22Rv1 (cell line): ENCODE results near the gene TICAM2.
"Not testable (repeated sequence)": the region's sequence is repeated elsewhere in the genome, so short reads cannot be mapped to it uniquely, and the experiment has no call there.

Source experiments
- H3K27ac ChIP-seq: fragments of 450-650 bp; 2 replicates; pipeline ENCODE4 v1.5.1; 2017
- CTCF ChIP-seq: fragments of 450-650 bp; IDR thresholded peaks from 2 replicates; pipeline ENCODE4 v1.5.1; 2017; ENCODE audit warnings: mild to moderate bottlenecking
- ZFX ChIP-seq: fragments of 450-650 bp; IDR thresholded peaks from 2 replicates; pipeline ENCODE4 v1.6.1; 2017; ENCODE audit warnings: antibody characterized with exemption, borderline replicate concordance

The TICAM2 gene

GRCh38 chr5:115601701-115602590 is at the start of gene TICAM2:
TSS of gene TICAM2 (minus strand) at chr5:115602479. CDS start at chr5:115581256, 21,223 bp downstream.
- no peak for TF ChIP-seq CTCF
- no peak for TF ChIP-seq ZFX
- H3K27ac ChIP-seq: no peak within 1 kb of the TSS

- TF ChIP-seq ZFX: no peak
- no peak for TF ChIP-seq CTCF
- H3K27ac ChIP-seq: no peak overlapping the region
Measured at GRCh38 chr5:115649541-115649940, 47.3 kb upstream of the TICAM2 start.

- no peak overlapping the region for H3K27ac ChIP-seq
- no peak for TF ChIP-seq CTCF
Measured at GRCh38 chr5:115648056-115648455, 45.8 kb upstream of the TICAM2 start.

- not testable (repeated sequence) for H3K27ac ChIP-seq
Measured at GRCh38 chr5:115645386-115645785, 43.1 kb upstream of the TICAM2 start.

- no peak for TF ChIP-seq ZFX
- TF ChIP-seq CTCF: no peak
Measured at GRCh38 chr5:115644046-115644445, 41.8 kb upstream of the TICAM2 start.

GRCh38 chr5:115641948-115642347 is 39.7 kb upstream of the TICAM2 start:
- no peak overlapping the region for H3K27ac ChIP-seq
- TF ChIP-seq ZFX (no peak), CTCF (no peak)

More at GRCh38 chr5:115644046-115644445, 41.8 kb upstream of the TICAM2 start:
- no peak overlapping the region for H3K27ac ChIP-seq

GRCh38 chr5:115640274-115640673 is 38.0 kb upstream of the TICAM2 start:
- TF ChIP-seq ZFX (no peak), CTCF (no peak)
- no peak overlapping the region for H3K27ac ChIP-seq
